Kidney (tissue), 14 donors: ENCODE results near the gene SPRR4. TPM values are rescaled to one million over a fixed set of nuclear protein-coding genes. Genes with fewer than 3 reads are reported as not detected.

Source experiments
- DNase-seq, 5 donors: peaks; one replicate each; pipeline ENCODE4 v3.0.0-alpha.2; 2013 to 2020
- FAIRE-seq: peaks from 2 replicates; lab custom pipeline; 2012; peaks lifted over from hg19 to GRCh38; lab: Jason Lieb, UNC
- H3K27ac ChIP-seq, 2 donors: one replicate each; pipeline ENCODE4 v1.7.0; 2013; ENCODE audit warnings: low read depth in 2 of 2, low read length in 2 of 2, inconsistent platforms in 1 of 2
- H3K27me3 ChIP-seq: one replicate; pipeline ENCODE4 v1.7.1; 2013; ENCODE audit warnings: low read length, inconsistent platforms; ENCODE audit not compliant: control insufficient read depth, insufficient read depth
- H3K36me3 ChIP-seq, 3 donors: one replicate each; pipeline versions ENCODE4 v1.7.0 to v1.7.1; 2013; ENCODE audit warnings: low read length in 3 of 3, control low read depth in 1 of 3, inconsistent platforms in 1 of 3; ENCODE audit not compliant: insufficient read depth in 3 of 3, control insufficient read depth in 2 of 3
- H3K4me1 ChIP-seq, 3 donors: one replicate each; pipeline versions ENCODE4 v1.7.0 to v1.7.1; 2013; ENCODE audit warnings: low read length in 3 of 3, inconsistent platforms in 1 of 3, low read depth in 1 of 3; ENCODE audit not compliant: control insufficient read depth in 2 of 3, insufficient read depth in 2 of 3
- H3K4me3 ChIP-seq, 3 donors: one replicate each; pipeline versions ENCODE4 v1.7.0 to v1.8.1; 2013; ENCODE audit warnings: low read length in 3 of 3, control low read depth in 1 of 3, inconsistent platforms in 1 of 3
- H3K9ac ChIP-seq, 3 donors: one replicate each; pipeline versions ENCODE4 v1.7.0 to v1.7.1; 2013; ENCODE audit warnings: low read length in 3 of 3, control low read depth in 1 of 3, inconsistent platforms in 1 of 3
- H3K9me3 ChIP-seq, 3 donors: one replicate each; pipeline versions ENCODE4 v1.7.0 to v1.7.1; 2013; ENCODE audit warnings: low read length in 3 of 3, control low read depth in 1 of 3, inconsistent platforms in 1 of 3; ENCODE audit not compliant: control insufficient read depth in 2 of 3, insufficient read depth in 1 of 3
- CTCF ChIP-seq: IDR thresholded peaks from 3 replicates; pipeline ENCODE4 v1.5.1; 2012; ENCODE audit warnings: mild to moderate bottlenecking, moderate library complexity, borderline replicate concordance; ENCODE audit not compliant: insufficient read depth; ENCODE audit errors: extremely low read depth
- intact Hi-C: fragments of 100-400 bp; cut with DNase I; formaldehyde crosslinking; loops from one replicate; pipeline ENCODE4 v1.11.1; 2022
- polyA plus RNA-seq: library from polyadenylated mRNA; stranded (reverse); fragments of 350-450 nt; fragmentation: Illumina TruSeq; extraction: RNeasy Lipid Tissue Mini Kit (QIAGEN cat#74804); gene quantifications from one replicate; pipeline ENCODE4 v1.2.3, GENCODE V29; 2014; ENCODE audit warnings: low read depth, low replicate concordance; ENCODE audit not compliant: insufficient read depth
- total RNA-seq: library from RNA; stranded (reverse); fragmentation: NEBNext Ultra II Directional; extraction: Animal tissue kit (Norgen Biotek cat#: 25700); gene quantifications from one replicate; pipeline ENCODE4 v1.2.1, GENCODE V29; 2021
- donor health status: control.
- donor health status: control.
- donor health status: control.
- donor health status: control.
- donor health status: control.
- donor health status: DM: yes; HTN: yes; CAD: no.
- donor health status: Normal renal cell carcinoma (clear cell type).

SPRR4 gene
- total and polyA plus RNA-seq, 2 donors from 2014 or later: not detected

GRCh38 chr1:152996633-152997400 is 26.4 kb downstream of the SPRR4 start:
- intact Hi-C loops: no loop called here
- Histone ChIP-seq H3K9ac (no peak overlapping the region), H3K4me1 (no peaks in the 10 kb centered on the region), H3K9me3 (peaks cover 0 to 6% (median 1%) of the 10 kb centered on the region in 3 donors), H3K27ac (no peak overlapping the region), H3K4me3 (no peak overlapping the region), H3K27me3 (no peaks in the 10 kb centered on the region), H3K36me3 (no peaks in the 10 kb centered on the region)
- no peak for TF ChIP-seq CTCF
- DNase-seq: no peak
- no peak for FAIRE-seq

GRCh38 chr1:152997901-152998300 is 27.5 kb downstream of the SPRR4 start:
- FAIRE-seq (no peak), DNase-seq (no peak)
- peaks cover 0 to 6% (median 1%) of the 10 kb centered on the region in 3 donors for H3K9me3 ChIP-seq
- no peak overlapping the region for H3K9ac ChIP-seq
- H3K36me3 ChIP-seq: no peaks in the 10 kb centered on the region
- intact Hi-C loops: no loop called here
- H3K4me3 ChIP-seq: no peak overlapping the region
- H3K4me1 ChIP-seq: no peaks in the 10 kb centered on the region
- no peaks in the 10 kb centered on the region for H3K27me3 ChIP-seq
- no peak overlapping the region for H3K27ac ChIP-seq
- no peak for TF ChIP-seq CTCF

- Histone ChIP-seq H3K4me1 (no peaks in the 10 kb centered on the region), H3K4me3 (no peak overlapping the region), H3K36me3 (no peaks in the 10 kb centered on the region), H3K27ac (no peak overlapping the region), H3K27me3 (no peaks in the 10 kb centered on the region), H3K9ac (no peak overlapping the region), H3K9me3 (peaks cover 0 to 6% (median 1%) of the 10 kb centered on the region in 3 donors)
- intact Hi-C loops: no loop called here
- DNase-seq (no peak), FAIRE-seq (no peak)
- TF ChIP-seq CTCF: no peak
Observed at GRCh38 chr1:152998476-152998875, 28.0 kb downstream of the SPRR4 start.
